Measurements from ENCODE around the gene GRK6.
"Not testable (repeated sequence)": the region's sequence is repeated elsewhere in the genome, so short reads cannot be mapped to it uniquely, and the experiment has no call there.

Gene GRK6

DNA sequence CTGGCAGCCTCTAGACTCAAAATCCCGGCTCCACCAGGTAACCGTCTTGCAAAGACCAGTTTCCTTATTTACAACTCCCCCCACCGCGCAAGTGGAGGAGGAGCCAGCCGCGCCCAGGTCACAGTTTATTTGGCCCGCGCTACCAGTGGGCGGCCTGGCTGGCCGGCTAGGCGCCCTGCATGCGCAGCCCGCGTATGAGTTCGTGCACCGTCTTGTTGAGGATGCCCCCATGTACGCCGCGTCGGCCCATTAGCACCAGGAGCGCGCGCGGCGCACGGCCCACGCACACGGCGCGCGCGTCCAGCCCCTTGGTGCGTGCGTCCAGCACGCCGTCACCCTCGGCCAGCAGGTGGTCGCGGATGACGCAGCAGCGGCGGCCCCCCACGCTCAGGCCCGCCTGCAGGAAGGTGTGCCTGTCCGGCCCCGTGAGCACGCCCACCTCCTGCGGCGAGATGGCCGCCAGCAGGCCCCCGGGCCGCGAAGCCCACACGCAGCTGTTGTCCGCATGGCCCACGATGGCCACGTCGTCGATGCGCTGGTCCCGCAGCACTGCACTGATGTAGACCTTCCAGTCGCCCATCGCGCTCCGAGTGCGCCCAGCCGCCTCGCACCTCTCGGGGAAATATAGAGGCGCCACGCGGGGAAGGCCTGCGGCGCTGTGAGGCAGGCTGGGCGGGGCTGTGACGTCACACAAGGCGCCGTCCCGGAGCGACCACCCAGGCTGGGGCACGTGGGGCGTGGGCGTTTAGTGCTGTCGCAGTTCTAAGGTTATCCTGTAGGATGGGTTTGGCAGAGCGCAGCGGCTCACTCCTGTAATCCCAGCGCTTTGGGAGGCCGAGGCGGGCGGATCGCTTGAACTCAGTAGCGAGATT, 26.2 kb upstream of the GRK6 start, which contains the start of gene PFN3:
TSS of gene PFN3 (minus strand) at position 665 of the 872 bp plus-strand sequence. CDS start at position 580, 85 bp downstream.
- no peak for DNase-seq

DNA sequence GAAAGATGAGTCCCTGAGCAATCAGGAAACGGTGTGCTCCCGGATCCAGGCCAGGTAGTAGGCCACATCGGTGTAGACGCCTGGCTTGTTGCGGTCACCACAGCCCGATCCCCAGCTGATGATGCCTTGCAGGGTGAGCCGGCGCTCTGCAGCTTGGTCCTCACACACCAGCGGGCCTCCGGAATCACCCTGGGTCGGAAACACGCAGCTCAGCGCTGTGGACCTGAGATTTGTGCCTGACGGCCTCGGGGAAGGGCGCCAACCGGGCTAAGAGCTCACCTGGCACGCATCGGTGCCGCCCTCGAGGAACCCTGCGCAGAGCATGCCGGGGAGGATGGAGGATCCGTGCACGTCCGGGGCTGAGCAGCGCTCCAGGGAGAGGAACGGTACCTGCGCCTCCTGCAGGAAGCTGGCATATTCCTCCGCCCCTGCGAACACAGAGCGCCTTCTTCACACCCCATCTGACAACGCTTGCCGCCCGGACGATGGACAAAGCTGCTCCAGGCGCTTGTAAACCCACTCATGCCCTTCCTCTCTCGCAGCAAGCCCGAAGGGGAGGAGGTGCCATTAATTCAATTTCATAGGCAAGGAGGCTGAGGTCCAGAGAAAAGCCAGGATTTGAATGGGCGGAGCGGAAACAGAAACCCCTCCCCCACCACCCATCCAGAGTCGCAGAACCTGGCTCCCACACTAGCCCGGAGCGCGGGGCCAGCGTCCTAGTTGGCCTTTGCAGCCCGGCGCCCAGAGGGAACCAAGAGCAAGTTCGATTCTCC, 24.0 kb upstream of the GRK6 start:
- DNase-seq = peak; percentile 91

DNA sequence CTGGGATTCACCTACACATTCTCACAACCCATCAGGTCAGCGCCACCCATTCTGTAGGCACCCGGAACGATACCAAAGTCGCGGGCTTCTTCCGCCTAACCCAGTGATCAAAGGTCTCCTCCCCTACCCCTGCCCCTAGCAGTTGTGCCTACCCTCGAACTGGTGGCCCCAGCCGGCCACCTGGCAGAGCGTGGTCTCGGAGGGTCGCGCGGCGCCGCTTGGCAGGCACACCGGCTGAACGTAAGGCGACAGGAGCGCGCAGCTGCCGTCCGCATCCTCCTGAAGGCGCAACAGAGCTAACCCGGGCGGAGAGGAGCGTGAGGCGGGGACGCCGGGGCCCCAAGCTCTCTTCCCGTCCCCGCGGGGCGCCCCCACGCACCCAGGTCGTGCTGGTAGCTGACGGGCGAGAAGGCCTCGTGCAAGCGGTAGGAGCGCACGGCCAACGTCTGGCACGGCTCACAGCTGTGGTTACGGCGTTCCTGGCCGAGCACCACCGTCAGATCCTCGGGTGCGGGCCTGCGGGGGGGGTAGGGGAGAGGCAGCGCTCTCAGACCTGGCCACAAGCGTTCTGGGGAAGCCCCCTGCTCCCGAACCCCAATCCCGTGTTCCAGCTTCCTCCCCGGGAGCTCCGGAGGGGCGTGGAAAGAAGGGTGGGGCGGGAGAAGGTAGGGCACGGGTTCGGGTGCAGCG, 23.2 kb upstream of the GRK6 start:
- no peak for DNase-seq

DNA sequence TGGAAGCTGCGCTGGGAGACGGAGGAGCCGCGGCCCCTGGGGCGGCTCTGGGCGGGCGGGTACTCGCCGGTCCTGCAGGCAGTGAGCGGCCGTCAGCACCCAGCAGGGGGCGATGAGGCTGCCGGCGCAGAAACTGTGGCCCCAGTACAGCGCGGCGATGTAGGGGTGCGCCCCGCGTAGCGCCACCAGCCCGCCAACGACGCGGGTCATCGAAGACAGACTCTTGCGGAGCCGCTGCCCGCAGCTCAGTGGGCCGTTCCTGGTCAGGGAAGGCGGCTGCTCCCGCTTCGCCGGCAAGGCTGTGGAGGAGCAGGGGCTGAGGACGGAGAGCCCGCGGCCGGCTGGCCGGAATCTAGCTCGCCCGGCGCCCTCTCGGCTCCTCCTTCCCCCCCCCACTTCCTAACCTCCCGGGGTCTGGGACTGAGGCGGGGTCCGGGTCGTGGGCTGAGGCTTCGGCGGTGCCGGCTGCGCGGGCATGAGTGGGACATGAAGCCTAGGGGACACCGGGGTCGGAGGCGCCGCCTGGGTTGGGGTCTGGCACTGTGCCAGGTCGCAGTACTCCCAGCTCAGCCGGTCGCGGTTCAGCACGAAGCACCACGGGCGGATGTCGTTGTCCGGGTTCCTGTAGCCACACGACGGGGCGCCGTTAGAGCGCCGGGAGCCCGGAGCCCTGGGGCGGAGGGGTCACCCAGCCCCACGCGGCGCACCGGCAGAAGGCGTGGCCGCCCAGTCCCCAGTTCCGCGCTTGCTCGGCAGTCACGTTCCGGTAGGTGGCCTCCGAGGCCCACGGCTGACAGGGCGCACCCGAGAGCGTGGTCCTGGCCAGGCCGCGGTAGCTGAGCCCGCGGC, 22.5 kb upstream of the GRK6 start:
- peak; percentile 43 for DNase-seq

DNA sequence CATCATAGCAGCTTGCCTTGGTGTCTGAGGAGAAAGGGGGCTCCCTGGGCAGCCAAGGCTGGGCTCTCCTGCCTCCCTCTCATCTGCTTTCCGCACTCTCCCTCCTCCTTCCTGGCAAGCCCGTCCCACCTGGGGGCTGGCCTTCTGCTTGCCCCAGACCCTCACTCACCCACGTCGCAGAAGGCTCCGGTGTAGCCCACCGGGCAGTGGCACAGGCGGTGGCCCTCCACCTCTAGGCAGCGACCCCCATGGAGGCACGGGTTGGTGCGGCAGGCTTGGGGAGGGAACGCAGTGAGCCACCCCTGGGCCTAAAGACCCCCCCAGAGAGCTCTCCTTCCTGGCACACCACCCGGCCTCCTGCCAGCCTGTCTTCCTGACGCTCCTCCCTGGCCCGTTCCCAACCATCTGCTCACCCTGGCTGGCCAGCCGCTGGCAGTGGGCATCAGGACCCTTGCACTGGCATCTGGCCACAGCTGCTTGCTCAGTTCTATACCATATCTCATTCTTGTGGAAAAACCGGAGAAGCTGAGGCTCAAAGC, 21.8 kb upstream of the GRK6 start:
- DNase-seq = no peak

DNA sequence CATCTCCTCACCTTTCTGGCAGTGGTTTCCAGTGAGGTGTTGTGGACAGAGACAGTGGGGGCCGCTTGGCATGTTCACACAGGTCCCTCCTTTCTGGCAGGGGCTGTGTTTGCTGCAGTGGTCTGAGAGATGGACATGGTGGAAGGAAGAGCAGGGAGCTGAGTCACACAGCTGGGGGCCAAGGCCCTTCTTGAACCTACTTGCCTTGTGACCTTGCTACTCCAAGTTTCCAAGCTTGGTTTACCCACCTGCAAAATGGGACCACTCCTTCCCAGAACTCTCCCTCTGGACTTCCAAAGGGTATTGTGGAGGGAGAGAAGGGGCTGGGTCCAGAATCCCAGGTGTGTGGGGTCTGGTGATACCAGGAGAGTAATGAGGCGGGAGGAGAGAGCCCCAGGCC, 21.2 kb upstream of the GRK6 start:
- DNase-seq = no peak

DNA sequence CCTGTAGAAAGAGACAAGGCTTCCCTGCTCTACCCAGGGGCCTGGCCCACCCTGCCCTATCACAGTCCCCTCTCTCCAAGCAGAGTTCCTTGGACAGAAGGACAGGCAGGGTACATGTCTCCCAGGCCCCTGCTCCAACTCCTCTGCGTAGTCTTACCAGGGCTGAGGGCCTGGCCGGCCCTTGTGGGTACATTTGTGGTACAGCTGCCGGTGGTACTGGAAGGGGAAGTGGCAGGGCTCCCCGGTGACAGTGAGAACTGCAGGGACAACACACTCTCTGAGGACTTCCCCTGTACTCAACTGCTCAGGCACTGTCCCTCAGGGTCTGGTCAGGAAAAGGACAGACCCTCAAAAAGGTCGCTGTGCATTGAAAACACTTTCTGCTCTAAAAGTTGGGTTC, 20.7 kb upstream of the GRK6 start:
- DNase-seq = no peak

DNA sequence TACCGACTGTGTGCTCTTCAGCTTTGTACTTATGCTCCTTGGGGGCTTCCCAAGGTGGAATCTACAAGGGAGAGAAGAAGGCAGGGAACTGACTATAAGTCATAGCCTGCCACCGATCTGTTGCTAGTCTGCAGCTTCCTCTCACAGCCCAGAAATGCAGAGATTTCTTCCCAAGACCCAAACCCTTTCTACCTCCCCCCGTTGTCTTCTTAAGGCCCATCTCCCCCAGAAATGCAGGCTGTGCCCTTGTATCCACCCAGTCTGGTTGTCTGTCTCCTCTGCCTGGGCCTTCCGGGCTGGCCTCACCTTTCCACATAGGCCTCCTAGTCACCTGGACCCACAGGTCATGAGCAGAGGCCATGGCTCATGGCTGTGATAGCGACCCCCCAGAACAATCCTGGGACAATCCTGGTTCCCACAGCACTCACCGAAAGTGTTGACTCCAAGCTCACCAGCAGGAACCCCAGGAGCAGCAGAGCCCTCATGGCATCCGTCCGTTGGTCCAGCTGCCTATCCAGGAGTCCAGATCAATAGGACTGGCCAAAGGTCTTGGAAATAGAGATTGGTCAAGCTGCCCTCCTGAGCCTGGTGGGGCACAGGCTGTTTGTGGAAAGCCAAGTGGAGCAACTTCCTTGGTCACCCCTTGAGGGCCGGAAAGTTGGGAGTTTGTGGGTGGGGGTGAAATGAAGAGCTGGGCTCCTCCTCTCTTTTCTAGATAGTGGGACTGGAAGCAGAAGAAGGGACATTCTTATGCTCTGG, 17.3 kb upstream of the GRK6 start, which contains the start of gene F12:
TSS of gene F12 (minus strand) at position 522 of the 759 bp plus-strand sequence. CDS start at position 485, 37 bp downstream.
- no peak for DNase-seq

DNA sequence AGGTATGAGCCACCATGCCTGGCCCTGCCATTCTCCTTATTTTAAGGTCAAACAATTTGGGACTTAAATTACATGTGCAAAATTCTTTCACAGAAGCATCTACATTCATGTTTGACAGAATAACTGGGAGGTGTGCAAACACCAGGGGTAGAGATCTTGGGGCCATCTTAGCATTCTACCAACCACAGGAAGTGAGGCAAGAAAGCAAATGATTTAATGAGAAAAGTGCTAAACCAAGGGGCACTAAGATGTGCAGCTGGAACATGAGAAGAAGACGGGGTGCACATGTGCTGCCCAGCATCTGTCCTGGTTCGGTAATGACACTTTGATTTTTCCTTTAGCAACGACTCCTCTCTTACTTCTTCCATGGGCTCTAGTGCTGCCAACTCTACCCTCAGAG, 15.9 kb upstream of the GRK6 start:
- no peak for DNase-seq

DNA sequence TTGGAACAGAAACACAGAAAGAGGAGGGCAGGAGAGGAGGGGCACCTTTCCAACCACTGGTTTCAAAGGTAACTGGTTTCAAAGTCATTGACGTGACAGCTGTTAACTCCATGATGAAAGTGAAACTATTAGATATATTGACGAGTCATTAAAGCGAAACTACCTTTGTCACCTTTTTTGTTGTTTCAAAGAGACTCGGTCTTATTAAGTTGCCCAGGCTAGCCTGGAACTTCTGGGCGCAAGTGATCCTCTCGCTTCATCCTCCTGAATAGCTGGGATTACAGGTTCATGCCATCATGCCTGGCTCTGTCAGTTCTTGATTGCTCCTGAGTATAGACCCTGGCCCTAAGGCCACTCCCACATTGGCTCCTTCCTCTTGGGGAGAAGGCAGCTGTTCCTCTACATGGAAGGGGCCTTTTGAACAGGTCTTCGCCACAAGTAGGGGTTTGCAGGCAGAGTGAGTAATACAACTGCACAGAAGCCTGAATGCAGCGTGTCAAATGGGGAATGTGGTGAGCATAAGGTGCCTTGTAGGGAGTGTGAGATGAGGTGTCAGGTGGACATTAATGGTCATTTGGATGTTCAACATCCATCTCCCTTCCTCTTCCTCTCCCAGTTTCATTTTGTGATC, 13.8 kb upstream of the GRK6 start:
- DNase-seq = no peak

DNA sequence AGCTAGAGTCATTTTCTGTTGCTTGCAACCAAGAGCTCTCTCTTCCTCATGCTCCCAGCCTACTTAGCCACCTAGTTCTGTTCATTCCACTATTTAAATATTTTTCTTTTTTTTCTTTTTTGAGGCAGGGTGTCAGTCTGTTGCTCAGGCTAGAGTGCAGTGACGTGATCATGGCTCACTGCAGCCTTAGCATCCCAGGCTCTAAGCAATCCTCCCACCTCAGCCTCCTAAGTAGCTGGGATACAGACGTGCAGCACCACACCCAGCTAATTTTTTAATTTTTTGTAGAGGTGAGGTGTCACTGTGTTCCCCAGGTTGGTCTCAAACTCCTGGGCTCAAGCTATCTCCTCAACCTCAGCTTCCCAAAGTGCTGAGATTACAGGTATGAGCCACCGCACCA, 12.0 kb upstream of the GRK6 start:
- no peak for DNase-seq

DNA sequence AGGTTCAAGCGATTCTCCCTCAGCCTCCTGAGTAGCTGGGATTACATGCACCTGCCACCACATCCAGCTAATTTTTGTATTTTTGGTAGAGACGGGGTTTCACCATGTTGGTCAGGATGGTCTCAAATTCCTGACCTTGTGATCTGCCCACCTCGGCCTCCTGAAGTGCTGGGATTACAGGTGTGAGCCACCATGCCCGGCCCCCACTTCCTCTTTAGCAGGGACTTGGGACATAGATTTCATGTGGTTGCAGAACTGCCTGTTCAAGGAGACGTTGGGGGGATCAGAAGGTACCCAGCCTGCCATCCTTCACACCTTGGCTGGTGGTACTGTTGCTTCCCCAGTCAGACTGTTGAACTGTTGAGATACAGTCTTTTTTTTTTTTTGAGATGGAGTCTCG, 9.4 kb upstream of the GRK6 start:
- not testable (repeated sequence) for DNase-seq

DNA sequence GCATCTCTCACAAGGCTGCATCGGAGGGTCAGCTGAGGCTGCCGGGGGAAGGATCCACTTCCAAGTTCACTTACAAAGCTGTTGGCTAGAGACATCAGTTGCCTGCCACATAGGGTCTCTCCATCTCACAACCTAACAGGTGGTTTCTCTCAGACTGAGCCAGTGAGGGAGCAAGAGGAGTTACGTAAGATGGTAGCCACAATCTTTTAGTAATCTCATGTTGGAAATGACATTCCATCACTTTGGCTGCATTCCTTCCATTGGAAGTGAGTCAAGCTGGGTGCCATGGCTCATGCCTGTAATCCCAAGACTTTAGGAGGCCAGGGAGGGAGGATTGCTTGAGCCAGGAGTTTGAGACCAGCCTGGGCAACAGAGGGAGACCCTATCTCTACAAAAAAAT, 7.4 kb upstream of the GRK6 start:
- no peak for DNase-seq

DNA sequence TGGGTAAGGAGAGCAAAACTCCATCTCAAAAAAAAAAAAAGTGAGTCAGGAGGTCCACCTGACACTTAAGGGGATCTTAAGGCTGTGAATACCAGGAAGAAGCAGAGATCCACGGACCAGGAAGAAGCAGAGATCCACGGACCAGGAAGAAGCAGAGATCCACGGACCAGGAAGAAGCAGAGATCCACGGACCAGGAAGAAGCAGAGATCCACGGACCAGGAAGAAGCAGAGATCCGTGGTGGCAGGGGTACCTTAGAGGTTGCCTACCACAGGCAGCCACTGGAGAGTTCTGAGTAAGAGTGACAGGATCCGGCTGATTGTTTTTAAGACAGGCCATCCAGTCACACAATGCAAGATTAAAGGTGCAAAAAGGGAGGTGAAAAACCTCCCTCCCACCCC, 6.0 kb upstream of the GRK6 start:
- not testable (repeated sequence) for DNase-seq

DNA sequence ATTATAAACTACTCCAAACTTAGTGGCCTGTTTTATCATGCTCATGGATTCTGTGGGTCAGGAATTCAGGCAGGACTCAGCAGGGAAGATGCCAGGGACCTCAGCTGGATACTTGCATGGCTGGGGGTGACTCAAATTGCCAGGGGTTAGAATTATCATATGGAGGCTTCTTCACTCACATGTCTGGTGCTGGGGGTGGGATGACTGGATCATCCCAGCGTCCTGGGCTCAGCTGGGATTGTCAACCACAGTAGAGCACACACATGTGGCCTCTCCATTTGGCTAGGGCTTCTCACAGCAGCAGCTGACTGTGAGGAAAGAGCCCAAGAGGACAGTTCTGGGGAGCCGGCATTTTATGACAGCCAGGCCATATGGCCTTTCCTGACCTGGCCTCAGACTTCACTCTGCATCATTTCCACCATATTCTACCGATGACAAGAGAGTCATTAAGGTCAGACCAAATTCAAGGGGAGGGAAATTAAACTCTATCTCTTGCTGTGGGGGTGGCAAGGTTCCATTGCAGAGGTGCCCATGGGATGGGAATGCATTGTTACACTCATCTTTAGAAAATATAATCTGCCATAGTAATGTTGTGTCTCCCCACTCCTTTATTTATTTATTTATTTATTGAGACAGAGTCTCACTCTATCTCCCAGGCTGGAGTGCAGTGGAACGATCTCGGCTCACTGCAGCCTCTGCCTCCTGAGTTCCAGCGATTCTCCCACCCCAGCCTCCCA, 5.2 kb upstream of the GRK6 start:
- DNase-seq = no peak

DNA sequence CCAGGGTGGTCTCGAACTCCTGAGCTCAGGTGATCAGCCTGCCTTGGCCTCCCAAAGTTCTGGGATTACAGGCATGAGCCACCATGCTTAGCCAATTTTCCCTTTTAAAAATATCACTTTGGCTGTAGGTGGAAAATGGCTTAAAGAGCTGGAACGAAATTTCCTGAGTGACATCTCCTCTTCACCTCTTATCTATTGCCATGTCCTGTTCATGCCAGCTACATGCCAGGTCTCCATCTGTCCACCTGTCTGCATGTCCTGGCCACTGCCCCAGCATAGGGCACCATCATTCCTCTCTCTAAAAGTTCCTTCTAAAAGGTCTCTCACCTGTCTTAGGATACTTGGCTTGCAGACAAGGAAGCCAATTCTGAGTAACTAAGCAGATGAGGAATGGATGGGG, 2.8 kb upstream of the GRK6 start:
- no peak for DNase-seq

DNA sequence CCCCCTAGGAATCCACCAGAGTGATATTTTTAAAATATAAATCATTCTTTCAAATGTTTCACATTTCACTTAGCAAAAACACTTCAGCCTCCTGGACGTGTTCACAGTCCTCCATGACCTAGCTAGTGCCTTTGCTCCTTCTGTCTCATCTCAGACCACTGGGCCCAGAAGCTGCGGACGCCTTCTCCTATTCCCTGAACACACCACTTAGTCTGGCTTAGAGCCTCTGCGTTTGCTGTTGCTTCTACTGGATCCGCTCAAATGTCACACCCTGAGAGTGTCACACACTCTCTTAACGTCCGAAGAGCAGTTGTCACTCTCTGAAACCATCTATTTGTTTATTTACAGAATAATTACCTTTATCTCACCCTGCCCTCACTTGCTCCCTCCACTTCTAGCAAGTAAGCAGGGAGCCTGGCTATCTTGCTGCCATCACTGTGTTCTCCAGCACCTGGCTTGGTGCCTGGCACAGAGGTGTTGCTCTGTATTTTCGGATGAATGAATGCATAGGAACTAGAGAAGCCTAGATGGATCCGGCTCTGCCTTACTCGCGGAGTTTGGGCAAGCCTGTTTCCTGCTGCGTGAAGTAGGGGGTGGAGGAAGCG, 1.2 kb upstream of the GRK6 start:
- DNase-seq = no peak

DNA sequence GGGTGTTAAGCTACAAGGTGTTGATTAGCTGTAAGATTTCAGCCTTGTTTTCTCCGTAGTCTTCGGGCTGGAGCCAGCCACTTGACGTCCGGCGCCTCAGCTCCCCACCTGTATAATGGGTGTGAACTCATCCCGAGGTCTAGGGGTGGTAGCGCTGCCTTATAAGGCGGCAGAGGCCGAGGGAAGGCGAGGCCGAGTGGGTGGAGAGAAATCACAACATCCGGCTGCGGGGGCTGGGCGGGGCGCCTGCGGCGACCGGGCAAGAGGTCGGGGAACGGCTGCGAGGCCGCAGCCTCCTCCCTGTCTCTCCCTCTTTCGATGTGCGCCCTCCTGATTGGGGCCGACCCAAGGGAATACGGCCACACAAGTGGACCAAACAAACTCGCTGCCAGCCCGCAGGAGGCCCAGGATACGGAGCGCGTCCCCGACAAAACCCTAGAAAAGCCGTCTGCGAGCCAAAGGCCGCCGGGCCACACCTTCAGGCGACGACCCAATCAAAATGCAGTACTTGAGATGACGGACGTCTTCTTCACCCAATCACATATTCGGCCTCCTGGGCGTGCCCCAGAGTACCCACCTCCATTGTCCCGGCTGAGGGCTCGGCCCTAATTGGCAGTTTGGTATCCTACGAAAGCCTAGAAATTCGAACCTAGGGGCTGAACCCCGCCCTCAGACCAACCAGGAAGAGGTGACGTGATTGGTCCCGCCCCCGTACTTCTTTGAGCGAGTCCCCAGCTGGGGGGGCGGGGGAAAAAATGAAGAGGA, 493 bp upstream of the GRK6 start:
- peak; percentile 100 for DNase-seq
